Mammary epithelial cell (primary cell): Measurements from ENCODE around the gene FBXL15.

Source experiments
- EZH2 ChIP-seq: IDR thresholded peaks from 2 replicates; pipeline ENCODE4 v1.6.1; 2012; ENCODE audit warnings: low read length, inconsistent platforms, borderline replicate concordance
- TF ChIP-seq, protein P1 (sequence below), 2 donors: IDR thresholded peaks in 1 of 2; conservative IDR thresholded peaks in 1 of 2; 2 replicates each; pipeline ENCODE4 v1.5.1; 2011 to 2012; ENCODE audit warnings: inconsistent platforms in 2 of 2, low read length in 2 of 2, mild to moderate bottlenecking in 2 of 2, control low read depth in 1 of 2, low read depth in 1 of 2; ENCODE audit not compliant: insufficient read depth in 1 of 2; ENCODE audit errors: extremely low read depth in 1 of 2

DNA sequence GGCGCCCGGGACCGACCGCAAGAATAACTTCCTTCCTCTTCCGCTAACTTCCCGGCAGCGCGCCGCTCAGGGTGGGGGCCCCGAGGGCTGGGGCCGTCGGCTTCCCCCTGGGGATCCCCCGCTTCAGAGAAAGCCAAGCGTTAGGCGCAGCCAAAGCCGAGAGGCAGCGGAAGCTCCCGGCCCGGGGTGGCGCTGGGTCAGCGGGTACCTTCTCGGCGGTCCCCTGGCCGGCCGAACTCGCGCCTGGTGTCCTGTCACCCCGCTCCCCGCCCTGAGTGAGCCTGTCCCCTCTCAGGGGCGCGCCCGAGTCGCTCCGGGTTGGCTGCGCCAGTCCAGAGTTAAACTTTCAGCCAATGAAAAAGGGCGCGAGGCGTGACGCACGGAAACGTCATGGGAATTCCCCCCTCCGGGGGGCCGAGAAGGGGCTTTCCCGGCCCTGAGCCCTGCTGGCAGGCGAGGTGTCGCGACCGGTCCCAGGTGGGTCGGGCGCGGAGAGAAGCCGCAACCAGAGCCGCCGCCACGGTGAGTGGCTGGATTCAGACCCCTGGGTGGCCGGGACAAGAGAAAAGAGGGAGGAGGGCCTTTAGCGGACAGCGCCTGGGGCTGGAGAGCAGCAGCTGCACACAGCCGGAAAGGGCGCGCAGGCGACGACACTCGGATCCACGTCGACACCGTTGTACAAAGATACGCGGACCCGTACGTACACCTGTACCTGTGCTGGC is 26.4 kb upstream of the FBXL15 start:
- TF ChIP-seq, protein P1, sequence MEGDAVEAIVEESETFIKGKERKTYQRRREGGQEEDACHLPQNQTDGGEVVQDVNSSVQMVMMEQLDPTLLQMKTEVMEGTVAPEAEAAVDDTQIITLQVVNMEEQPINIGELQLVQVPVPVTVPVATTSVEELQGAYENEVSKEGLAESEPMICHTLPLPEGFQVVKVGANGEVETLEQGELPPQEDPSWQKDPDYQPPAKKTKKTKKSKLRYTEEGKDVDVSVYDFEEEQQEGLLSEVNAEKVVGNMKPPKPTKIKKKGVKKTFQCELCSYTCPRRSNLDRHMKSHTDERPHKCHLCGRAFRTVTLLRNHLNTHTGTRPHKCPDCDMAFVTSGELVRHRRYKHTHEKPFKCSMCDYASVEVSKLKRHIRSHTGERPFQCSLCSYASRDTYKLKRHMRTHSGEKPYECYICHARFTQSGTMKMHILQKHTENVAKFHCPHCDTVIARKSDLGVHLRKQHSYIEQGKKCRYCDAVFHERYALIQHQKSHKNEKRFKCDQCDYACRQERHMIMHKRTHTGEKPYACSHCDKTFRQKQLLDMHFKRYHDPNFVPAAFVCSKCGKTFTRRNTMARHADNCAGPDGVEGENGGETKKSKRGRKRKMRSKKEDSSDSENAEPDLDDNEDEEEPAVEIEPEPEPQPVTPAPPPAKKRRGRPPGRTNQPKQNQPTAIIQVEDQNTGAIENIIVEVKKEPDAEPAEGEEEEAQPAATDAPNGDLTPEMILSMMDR (conservative IDR thresholded peaks at IDR 0.05 in 1 of 2, IDR thresholded peaks at IDR 0.05 in 1 of 2; ENCODE audit: extremely low read depth in 1 of 2, insufficient read depth in 1 of 2, low read depth in 1 of 2, low read length in 2 of 2), result no peak
- no peak for TF ChIP-seq EZH2
